T-helper 22 cell (primary cell): ENCODE results near the gene MYZAP.
A peak's percentile ranks its signal among the peaks of the same experiment; 100 is the strongest.

Source experiments
- DNase-seq: peaks from one replicate; pipeline ENCODE4 v3.0.0-alpha.2; 2020; ENCODE audit warnings: low read depth

The MYZAP gene

GRCh38 chr15:57562196-57562769 lies 29.4 kb upstream of the MYZAP start:
- DNase-seq: no peak

GRCh38 chr15:57563416-57563815 lies 28.3 kb upstream of the MYZAP start:
- DNase-seq: no peak

GRCh38 chr15:57565311-57565710 lies 26.4 kb upstream of the MYZAP start:
- peak; percentile 51 for DNase-seq

- DNase-seq: no peak
These were observed 24.9 kb upstream of the MYZAP start for GRCh38 chr15:57566834-57567233.

DNA sequence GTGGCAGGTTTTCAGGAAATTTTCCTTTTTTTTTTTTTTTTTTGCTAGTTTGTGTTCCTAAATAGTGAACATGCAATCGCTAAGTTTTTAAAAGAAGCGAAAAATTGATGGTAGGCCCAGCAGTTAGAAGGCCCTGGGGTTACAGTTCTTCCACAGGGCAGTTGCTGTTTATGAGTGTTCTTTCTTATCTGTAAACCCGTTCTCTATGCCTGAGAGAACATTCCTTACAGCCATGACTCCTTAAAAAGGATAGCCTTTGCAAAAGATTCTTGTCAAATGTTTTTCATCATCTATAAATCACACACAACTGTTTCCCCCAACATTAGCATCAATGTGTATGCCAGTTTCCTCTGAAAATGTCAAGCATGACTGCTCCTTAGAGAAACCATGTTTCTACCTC lies 23.8 kb upstream of the MYZAP start:
- no peak for DNase-seq

DNA sequence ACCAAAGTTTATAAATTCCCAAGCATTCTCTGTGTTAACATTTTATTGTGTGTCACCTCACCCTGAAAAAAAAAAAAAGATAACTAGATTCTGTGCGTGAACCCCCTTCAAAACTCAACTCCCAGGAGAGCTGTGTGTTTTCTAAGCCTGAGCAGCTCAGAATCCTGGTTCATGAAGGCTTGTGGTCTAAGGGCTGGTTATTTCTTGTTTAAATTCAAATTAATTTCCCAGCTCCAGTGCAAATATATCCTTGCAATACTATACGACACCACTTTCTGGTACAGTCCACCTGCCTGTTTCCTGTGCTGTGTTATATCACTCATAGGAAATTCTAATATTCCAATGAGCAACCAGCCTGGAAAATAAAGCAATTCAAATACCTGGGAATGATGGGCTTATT lies 23.4 kb upstream of the MYZAP start:
- DNase-seq: no peak

GRCh38 chr15:57570340-57570739 lies 21.4 kb upstream of the MYZAP start:
- DNase-seq: no peak

DNA sequence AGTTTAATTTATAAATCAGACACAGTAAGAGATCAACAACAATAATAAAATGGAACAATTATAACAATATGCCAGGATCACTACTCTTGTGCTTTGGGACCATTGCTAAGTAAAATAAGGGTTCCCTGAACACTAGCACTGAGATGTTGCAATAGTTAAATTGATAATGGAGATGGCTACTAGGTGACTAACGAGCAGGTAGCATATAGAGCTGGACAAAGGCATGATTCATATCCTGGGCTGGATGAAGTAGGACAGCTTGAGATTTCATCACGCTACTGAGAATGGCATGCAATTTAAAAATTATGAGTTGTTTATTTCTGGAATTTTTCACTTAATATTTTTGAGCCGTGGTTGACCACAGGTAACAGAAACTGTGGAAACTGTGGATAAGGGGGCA lies 20.7 kb upstream of the MYZAP start:
- DNase-seq: no peak

- DNase-seq: no peak
These were observed 20.0 kb upstream of the MYZAP start for GRCh38 chr15:57571725-57572124.

DNA sequence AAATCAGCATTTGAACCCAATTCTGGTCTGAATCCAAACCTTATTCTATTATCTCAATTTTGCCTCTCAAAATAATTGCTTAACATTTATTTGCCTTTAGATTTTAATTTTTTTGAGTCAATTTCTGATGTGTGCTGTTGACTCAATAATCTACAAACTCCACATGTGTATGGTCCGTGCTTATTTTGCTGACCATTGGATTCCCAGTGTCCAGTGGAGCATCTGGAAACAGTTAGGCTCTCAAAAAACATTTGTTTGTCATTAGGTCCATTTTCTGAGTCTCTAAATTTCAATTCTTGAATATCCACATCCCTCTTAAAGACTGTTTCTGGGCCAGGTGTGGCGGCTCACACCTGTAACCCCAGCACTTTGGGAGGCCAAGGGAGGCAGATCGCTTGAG lies 19.2 kb upstream of the MYZAP start:
- DNase-seq: no peak

GRCh38 chr15:57573151-57573550 lies 18.6 kb upstream of the MYZAP start:
- DNase-seq: no peak

DNA sequence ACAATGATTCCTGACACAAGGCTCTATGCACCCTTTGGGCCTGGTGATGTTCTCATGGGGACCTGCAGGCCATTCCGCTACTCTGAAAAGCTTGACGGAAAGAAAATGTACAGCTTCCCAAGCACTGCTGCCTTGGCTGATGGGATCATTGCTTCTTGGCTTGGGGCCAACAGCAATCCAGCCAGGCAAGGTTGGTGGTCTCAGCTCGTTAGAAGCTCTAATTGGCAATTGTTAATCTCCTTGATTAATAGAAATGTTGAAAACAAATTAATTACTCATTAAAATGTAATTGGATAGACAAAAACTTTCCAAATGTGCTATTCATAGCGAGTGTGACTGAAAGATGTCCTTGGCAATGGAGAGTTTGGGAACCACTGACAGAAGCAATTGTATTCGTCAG lies 16.3 kb upstream of the MYZAP start:
- no peak for DNase-seq

- no peak for DNase-seq
These were observed 13.3 kb upstream of the MYZAP start for GRCh38 chr15:57578288-57578900.

DNA sequence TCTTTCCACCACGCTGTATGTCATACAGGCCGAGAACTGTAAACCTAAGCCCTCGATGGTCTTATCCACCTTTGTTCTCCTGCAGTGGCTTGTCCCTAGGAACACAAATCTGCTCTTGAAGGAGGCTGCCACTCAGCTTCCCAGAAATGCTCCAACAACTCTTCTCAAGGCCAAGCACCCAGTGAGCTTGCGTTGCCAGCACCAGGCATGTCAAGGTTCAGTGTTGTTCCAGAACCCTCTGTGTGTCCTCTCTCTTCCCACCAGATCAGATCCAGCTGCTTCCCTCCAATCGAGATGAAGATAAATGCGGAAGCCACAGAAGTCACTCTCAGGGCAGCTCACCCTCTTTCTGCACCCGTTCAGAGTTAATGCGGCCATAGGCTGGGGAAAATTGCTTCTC lies 11.3 kb upstream of the MYZAP start:
- no peak for DNase-seq

GRCh38 chr15:57580866-57581265 lies 10.8 kb upstream of the MYZAP start:
- no peak for DNase-seq

- DNase-seq: no peak
These were observed 9.6 kb upstream of the MYZAP start for GRCh38 chr15:57582090-57582489.

GRCh38 chr15:57583282-57583681 lies 8.4 kb upstream of the MYZAP start:
- no peak for DNase-seq

DNA sequence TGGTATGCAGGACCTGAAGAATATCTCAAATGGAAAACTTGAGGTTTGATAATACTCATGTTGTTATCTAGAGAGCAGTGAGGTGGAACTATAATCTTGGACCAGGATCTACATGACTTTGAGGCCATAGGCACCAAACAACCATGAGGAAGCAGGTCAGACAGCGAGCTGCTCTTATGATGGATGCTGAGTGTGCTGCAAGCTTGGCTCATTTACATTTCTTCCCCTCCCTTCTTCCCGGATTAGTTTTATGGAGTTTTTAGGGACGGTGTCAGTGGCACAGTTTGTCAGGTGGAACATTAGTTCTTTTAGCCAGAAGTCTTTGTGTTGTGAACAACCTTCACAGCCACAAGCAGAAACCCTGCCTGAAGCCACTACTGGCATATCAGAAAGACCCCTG lies 8.0 kb upstream of the MYZAP start:
- DNase-seq: no peak

GRCh38 chr15:57586661-57587424 lies 4.9 kb upstream of the MYZAP start:
- DNase-seq: no peak

DNA sequence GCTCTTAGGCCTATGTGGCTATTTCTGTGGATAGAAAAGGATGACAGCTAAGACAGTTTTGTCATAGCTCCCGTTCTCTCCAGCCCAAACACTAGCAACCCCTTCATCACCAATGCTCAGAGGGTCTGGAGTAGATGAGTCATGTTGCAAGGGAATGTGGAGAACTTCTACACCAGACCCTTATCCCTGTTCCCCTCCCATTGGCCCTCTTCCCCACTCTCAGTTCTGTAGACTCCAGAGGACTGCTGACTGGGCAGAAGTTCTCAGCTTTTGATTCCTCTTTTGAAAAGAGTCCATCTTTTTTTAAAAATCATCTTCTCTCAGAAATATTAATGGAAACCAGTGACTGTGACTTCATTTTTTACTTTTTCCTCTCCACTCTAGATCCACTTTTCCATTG lies 2.4 kb upstream of the MYZAP start:
- DNase-seq: no peak

DNA sequence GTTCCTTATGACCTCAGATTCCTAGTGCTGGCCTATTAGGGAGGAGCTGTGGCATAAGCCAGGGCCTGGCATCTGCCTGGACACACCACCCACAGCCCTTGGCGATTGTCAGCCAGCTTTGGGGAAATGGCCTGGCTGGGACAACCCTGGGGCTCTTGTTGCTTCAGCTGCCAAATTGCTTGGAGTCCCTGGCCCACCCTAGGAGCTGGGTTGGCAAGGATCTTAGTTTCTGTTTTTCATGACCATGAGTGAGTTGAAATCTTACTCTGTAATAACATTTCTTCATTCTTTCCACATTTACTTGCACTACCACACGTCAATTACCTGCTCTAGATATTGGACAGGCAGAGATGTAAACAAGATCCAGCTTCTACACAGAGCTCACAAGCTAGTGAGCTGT lies 1.9 kb upstream of the MYZAP start:
- no peak for DNase-seq

GRCh38 chr15:57591237-57591821 lies 375 bp upstream of the MYZAP start:
- DNase-seq: no peak

DNA sequence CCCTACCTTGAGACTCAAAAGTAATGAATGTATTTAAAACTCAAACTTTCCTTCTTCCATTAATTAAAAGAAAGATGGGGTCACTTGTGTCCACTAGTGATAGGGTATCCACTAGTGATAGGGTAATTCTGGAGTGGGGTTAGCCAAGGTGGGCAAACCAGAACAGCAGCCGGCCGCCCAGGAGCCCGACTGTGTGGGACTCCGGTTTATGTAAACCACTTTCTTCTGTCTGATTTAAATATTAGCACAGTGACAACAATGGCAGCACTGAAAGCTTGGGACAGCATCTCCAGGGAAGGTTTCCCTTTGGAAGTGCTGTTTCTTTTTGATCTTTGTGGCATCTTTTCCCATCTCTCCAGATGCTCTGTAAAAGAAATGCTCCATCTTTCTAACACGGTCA lies 722 bp downstream of the MYZAP start:
- DNase-seq: no peak
